GDM1 (cell line): Measurements from ENCODE around the gene RHOBTB3.
"Not testable (repeated sequence)": the region's sequence is repeated elsewhere in the genome, so short reads cannot be mapped to it uniquely, and the experiment has no call there.

ENCODE experiments used
- DNase-seq: peaks from one replicate; lab custom pipeline; 2025; lab: John Stamatoyannopoulos, UW

Gene RHOBTB3

DNA sequence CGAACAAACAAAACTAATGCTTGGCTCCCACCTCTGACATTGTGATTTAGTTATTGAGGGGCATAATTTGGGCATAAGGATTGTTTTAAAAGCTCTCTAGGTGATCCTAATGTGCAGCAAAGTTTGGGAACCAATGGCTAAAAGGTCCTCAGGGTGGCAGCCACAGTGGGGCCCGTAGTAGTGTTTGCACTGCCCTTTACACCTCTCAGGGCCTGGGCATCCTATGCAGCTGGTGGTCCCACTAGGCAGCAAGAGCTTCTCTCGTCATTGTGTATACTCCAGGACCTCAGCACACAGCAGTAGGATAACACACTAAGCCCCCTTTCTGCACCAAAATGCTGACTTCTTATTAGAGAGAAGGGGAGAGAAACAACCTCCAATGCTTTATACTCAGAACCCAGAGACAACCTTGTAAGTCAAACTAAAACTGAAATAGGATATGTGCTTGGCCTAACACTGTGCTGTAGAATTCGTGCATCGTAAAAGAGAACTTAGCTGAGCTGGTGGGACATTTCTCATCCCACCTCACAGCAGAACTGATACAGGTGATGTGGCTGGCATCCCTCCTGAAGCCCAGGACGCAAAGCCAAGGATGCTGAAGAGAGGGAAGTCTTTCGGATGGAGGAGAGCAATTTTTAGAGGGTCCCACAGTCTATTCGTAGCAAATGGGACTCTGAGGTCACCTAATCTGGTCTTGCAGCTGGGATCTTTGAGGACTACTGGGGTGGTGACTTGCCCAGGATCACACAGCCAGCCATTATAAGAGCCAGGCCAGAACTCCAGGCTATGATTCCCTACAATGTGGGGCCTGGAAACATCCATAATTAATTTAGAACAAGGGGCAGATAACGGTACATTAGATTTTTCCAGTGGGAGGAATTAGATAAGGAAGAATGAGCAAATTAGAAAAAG lies 90.2 kb downstream of the RHOBTB3 start:
- DNase-seq: no peak

DNA sequence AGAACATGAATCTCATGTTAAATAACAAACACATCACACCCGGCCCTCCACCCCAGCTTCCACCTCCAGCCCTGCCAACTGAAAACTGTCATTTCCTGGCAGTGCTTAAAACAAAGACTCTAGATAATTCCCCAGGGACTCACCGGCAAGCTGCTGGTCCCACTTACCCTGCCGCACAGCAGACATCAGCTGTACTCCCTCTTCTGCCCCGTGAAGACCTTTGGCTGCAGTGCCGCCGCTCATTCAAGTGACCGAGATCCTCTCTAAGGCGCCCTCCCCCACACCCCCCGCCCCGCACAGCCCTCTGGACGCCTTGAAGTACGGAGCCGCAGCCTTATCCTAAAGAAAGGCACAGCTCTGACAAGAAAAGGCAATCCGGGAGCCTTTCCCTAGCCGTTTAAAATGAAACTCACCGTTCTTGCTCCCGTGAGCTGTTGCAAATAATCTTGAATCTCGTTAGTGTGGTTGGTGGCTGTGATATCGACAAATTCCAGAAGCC lies 91.0 kb downstream of the RHOBTB3 start:
- no peak for DNase-seq

GRCh38 chr5:95822542-95823181 lies 91.5 kb downstream of the RHOBTB3 start, which contains the start of gene GLRX:
GLRX (minus strand) TSS chr5:95822726; CDS start chr5:95822662, 64 bp downstream.
- DNase-seq: peak; percentile 31

GRCh38 chr5:95823218-95823737 lies 92.1 kb downstream of the RHOBTB3 start:
- DNase-seq: no peak

DNA sequence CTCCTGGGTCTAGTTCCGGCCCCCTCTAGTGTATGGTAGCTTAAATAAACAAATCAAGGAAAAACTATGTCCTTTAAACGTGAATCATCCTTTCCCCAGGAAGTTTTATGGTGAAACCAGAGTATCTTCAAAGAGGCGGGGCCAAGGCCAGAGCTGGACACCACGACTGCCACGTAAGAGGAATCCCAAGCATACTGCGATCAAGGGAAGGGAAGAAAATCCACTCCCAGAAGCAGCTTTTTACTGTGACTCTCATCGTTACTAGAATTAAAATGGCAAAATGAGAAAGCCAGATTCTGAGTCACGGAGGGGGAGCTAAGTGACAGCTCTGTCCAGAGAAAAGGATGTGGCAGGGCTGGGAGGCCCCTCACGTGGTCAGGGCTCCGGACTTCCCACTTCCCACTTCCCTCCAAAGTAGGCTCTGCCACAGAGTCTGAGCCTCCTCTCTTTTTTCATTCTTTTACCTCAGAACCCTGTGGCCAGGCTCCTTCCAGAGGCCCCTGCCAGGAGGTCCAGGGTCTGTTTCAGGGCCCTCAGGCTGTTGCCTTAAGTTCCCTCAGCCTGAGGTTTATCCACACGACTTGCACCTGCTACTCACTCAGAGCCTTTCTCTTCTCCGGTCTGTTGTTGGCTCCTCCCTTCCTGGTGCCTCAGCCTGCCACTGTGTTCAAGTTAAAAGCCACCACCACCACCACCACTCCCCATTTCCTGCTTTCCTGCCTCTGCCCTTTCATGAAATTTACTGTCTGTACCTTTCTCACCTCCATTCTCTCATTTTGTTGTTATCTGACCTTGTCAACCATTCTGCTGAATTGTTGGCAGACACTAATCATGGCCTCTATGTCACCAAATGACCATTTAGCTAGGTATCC lies 92.8 kb downstream of the RHOBTB3 start:
- DNase-seq: peak; percentile 76

DNA sequence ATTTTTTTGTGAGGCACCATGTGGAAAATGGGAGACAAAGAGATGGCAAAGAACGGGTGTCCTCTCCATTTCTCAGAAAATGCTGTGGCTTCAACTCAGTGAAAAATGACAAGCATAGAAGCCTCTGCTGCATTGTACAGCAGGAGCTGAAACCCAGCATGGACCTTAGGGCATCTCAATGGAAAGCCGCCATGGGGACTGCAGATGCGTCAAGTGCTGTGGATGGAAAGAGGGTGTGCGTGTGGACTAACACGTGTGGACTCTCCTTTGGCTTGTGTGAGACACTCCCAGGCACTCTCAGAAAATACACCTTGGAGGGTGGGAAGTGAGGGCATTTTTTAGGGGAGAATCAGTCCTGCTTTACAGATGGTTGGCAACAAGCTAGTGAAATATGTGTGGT lies 93.6 kb downstream of the RHOBTB3 start:
- DNase-seq: no peak

DNA sequence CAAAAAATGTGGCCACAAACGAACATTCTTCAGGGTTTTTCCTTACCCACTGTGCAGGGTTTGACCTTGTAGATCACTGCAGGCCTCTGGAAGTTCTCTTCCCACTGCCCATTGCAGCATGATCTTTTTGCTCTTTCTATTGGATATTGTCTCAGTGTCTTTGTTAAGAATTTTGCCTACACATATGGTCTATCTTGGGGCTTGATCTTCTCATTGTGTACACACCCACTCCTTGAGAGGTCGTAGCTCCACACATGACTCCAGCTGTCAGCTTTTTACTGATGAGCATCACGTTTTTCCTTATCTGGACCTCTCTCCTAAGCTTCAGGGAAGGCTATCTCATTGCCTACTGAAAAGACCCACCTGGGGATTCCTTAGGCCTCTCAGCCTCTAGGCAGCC lies 94.4 kb downstream of the RHOBTB3 start:
- DNase-seq: no peak

GRCh38 chr5:95826949-95827891 lies 96.1 kb downstream of the RHOBTB3 start:
- DNase-seq: no peak

- DNase-seq: peak; percentile 20
These were observed 96.7 kb downstream of the RHOBTB3 start for GRCh38 chr5:95827892-95828246.

GRCh38 chr5:95830226-95830625 lies 99.1 kb downstream of the RHOBTB3 start:
- DNase-seq: no peak

GRCh38 chr5:95832664-95833063 lies 101.5 kb downstream of the RHOBTB3 start:
- no peak for DNase-seq

- DNase-seq: peak; percentile 7
These were observed 104.7 kb downstream of the RHOBTB3 start for GRCh38 chr5:95835682-95836385.

DNA sequence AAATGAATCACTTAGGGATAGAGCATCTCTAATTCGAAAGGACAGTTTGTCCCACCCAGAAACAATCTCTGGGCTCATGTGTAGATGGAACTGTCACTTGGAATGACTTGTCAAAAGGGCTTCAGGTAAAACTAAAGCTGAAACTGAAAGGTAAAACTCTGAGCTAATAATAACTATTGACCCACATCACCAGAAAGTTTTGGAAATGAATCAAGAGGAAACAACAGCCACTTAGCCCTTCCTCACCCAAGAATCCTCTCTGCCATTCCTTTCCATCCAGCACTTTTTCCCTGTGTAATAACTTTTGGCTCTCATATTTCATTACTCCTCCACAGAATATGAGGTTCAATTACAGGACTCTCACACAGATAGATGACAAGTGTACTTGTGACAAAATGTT lies 105.4 kb downstream of the RHOBTB3 start:
- no peak for DNase-seq

DNA sequence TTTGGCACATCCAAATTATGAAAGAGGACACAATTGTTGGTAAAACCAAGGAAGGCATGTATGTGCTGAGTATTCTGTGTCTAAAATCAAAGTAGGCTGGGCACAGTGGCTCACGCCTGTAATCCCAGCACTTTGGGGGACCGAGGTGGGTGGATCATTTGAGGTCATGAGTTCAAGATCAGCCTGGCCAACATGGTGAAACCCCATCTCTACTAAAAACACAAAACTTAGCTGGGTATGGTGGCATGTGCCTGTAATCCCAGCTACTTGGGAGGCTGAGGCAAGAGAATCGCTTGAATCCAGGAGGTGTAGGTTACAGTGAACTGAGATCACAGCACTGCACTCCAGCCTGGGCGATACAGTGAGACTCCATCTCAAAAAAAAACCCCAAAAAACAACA lies 105.8 kb downstream of the RHOBTB3 start:
- DNase-seq: not testable (repeated sequence)

DNA sequence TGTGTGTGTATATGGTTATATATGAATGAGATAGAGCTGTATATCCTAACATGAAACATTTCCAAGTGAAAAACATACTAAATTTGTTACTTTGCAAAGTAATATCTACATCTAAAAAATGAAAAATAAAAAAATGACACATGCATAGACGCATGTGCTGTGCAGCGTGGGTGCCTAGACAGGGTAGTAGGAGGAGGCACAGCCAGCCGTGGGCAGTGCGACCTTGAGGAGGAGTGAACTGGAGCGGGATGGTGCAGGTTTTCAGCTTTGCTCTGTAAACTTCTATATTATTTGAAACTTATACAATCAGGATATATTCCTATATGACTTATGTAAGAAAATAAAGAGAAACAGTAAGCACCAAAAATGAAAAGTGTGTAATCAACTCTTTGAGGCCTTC lies 106.4 kb downstream of the RHOBTB3 start:
- DNase-seq: no peak

DNA sequence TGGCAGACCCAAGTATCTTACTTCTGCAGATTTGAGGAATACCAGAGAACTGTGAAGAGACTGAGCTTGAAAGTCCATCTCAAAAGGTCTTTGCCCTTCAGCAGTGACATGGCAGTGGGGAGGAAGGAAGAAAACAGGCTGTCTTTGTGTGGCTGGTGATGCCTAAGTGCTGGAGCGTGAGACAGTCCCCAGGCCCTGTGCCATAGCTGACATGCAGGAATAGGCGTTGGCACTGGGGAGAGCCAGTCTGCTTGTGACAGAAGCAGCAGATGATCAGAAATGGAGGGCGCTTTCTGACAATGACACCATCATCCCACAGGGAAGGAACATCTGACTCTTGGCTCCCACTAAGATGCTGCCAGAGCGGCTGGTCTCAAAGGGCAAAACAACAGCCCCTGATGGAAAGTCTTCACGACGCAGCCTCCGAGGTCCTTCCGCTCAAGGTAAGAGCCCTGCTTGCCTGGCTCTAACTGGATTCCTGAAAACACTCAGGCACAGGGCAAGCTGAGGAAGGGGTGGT lies 106.9 kb downstream of the RHOBTB3 start:
- no peak for DNase-seq

GRCh38 chr5:95838556-95838955 lies 107.4 kb downstream of the RHOBTB3 start:
- DNase-seq: no peak

DNA sequence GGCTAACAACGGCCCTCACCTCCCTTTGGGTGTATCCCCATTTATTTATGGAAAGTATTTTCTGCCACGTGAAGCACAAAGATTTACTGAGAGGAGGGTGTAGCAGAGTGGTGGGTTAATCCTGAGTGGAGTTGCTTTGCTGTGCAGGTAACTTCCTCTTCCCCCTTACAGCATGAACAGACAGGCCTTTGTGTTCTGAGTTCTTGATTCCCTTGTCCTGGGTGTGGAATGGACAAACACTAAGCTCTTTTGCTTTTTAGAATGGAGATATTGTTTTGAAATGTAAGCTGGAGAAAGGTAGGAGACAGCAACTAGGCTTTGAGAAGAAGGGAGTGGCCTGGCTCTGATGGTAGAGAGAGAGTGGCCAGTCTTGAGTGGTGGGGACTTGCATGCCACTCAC lies 108.5 kb downstream of the RHOBTB3 start:
- no peak for DNase-seq

GRCh38 chr5:95840956-95841705 lies 110.0 kb downstream of the RHOBTB3 start:
- no peak for DNase-seq
